LoVo (cell line): ENCODE results near the gene PPHLN1.

Experiments
- DNase-seq: peaks from one replicate; pipeline ENCODE4 v3.0.0-alpha.2; 2016; ENCODE audit warnings: low spot score

The PPHLN1 gene

GRCh38 chr12:42482748-42483520 is 157.0 kb downstream of the PPHLN1 start:
- peak; percentile 81 for DNase-seq

GRCh38 chr12:42483521-42483790 is 157.5 kb downstream of the PPHLN1 start:
- no peak for DNase-seq

DNA sequence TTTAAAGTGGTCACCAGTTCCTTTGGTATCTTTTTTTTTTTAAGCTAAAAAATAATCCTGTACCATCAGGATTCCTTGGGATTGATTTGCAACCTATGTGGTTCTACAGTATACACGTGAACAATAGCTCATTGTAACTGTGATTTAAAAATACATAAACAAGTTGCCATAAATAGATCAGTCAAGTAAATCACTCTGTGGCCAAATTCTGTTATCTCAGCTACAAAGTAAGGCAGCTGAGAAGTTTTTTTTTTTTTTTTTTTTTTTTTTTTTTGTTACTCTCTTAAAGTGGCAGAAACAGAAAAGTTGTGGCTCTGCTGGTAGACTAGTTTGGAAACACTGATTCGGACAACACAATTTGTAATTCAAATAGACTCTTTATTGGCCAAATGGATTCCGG is 159.0 kb downstream of the PPHLN1 start:
- DNase-seq = no peak

- no peak for DNase-seq
Measured at GRCh38 chr12:42485823-42486222, 159.9 kb downstream of the PPHLN1 start.

- DNase-seq = no peak
Measured at GRCh38 chr12:42486407-42486806, 160.4 kb downstream of the PPHLN1 start.

GRCh38 chr12:42490261-42490842 is 164.4 kb downstream of the PPHLN1 start:
- no peak for DNase-seq
